CD8-positive, alpha-beta memory T cell (primary cell): ENCODE results near the gene RNF31. TPM values are rescaled to one million over a fixed set of nuclear protein-coding genes. Genes with fewer than 3 reads are reported as not detected.
A peak's percentile ranks its signal among the peaks of the same experiment; 100 is the strongest.

Experiments
- CTCF ChIA-PET: fragments of 350-600 bp; sonication (Branson Sonifier 250); formaldehyde crosslinking; loops from one replicate; lab custom pipeline; 2021; ENCODE audit warnings: antibody characterized with exemption; lab: Charles Lee
- POLR2A ChIA-PET: fragments of 350-600 bp; sonication (Branson Sonifier 250); formaldehyde crosslinking; loops from one replicate; lab custom pipeline; 2021; ENCODE audit warnings: antibody characterized with exemption; lab: Charles Lee
- DNase-seq, 5 donors: peaks; one replicate each; pipeline versions ENCODE4 v3.0.0 to v3.0.0-alpha.2; 2020 to 2022; ENCODE audit warnings: mixed read lengths in 1 of 5
- H3K27ac ChIP-seq: one replicate; pipeline ENCODE4 v1.7.0; 2013; ENCODE audit warnings: low read depth, mild to moderate bottlenecking, low read length, moderate library complexity
- H3K27me3 ChIP-seq: 2 replicates; pipeline ENCODE4 v1.7.0; 2013; ENCODE audit warnings: low read length, mild to moderate bottlenecking; ENCODE audit not compliant: insufficient read depth, poor library complexity, severe bottlenecking
- H3K36me3 ChIP-seq: 2 replicates; pipeline ENCODE4 v1.7.0; 2013; ENCODE audit warnings: mild to moderate bottlenecking, low read length, moderate library complexity; ENCODE audit not compliant: insufficient read depth
- H3K4me1 ChIP-seq: 2 replicates; pipeline ENCODE4 v1.7.0; 2013; ENCODE audit warnings: mild to moderate bottlenecking, low read length, moderate library complexity; ENCODE audit not compliant: insufficient read depth
- H3K4me3 ChIP-seq: 2 replicates; pipeline ENCODE4 v1.7.0; 2013; ENCODE audit warnings: mild to moderate bottlenecking, low read length
- H3K9me3 ChIP-seq: 2 replicates; pipeline ENCODE4 v1.7.0; 2013; ENCODE audit warnings: mild to moderate bottlenecking, low read length
- H3K27ac Mint-ChIP-seq, 8 donors: one replicate each; pipeline ENCODE4 v1.8.0; 2020 to 2021; ENCODE audit warnings: mixed read lengths in 8 of 8, mild to moderate bottlenecking in 6 of 8, inconsistent platforms in 3 of 8, moderate library complexity in 3 of 8
- H3K27me3 Mint-ChIP-seq, 2 donors: one replicate each; pipeline ENCODE4 v1.8.0; 2020 to 2021; ENCODE audit warnings: mixed read lengths in 2 of 2, mild to moderate bottlenecking in 1 of 2, moderate library complexity in 1 of 2
- H3K36me3 Mint-ChIP-seq, 3 donors: one replicate each; pipeline ENCODE4 v1.8.0; 2020 to 2021; ENCODE audit warnings: mixed read lengths in 3 of 3, inconsistent platforms in 1 of 3, mild to moderate bottlenecking in 1 of 3
- H3K4me1 Mint-ChIP-seq, 3 donors: one replicate each; pipeline ENCODE4 v1.8.0; 2020 to 2021; ENCODE audit warnings: mixed read lengths in 3 of 3, inconsistent platforms in 1 of 3, mild to moderate bottlenecking in 1 of 3
- H3K4me3 Mint-ChIP-seq, 7 donors: one replicate each; pipeline ENCODE4 v1.8.0; 2020 to 2021; ENCODE audit warnings: mixed read lengths in 7 of 7, mild to moderate bottlenecking in 6 of 7, moderate library complexity in 4 of 7, inconsistent platforms in 2 of 7
- H3K9me3 Mint-ChIP-seq, 5 donors: one replicate each; pipeline ENCODE4 v1.8.0; 2020 to 2022; ENCODE audit warnings: mixed read lengths in 5 of 5, mild to moderate bottlenecking in 3 of 5, moderate library complexity in 2 of 5, inconsistent platforms in 1 of 5
- polyA plus RNA-seq: library from polyadenylated mRNA; unstranded; fragments of 300-500 nt; fragmentation: Illumina TruSeq; gene quantifications from one replicate; pipeline ENCODE4 v1.2.3, GENCODE V29; 2021
- total RNA-seq, 2 experiments: library from RNA; stranded (reverse); gene quantifications; one replicate each; pipeline ENCODE4 v1.2.3, GENCODE V29; 2021

Gene RNF31
- total and polyA plus RNA-seq, 3 experiments from 2014 or later: 71.5 to 85.9 (median 85.9) TPM

- CTCF ChIA-PET: interaction anchor here (1.0 to 2.7 kb wide), 2 partner anchors 21 to 36 kb away, joined by 3 to 16 read pairs; partner anchors contain the start of genes IRF9 and PSME2
These were observed 35.0 kb downstream of the RNF31 start for GRCh38 chr14:24182110-24182882.

GRCh38 chr14:24183014-24183481 is 35.8 kb downstream of the RNF31 start:
- Mint-ChIP-seq H3K36me3 (peaks cover 0 to 87% (median 4%) of the 10 kb centered on the region in 3 donors), H3K4me3 (no peak overlapping the region), H3K27me3 (no peaks in the 10 kb centered on the region), H3K9me3 (no peaks in the 10 kb centered on the region), H3K27ac (peak overlapping the region in 1 of 8 donors; percentile 48), H3K4me1 (peaks cover 14 to 16% (median 16%) of the 10 kb centered on the region in 3 donors)
- Histone ChIP-seq H3K27ac (no peak overlapping the region), H3K36me3 (peaks cover 47% of the 10 kb centered on the region), H3K4me1 (peaks cover 13% of the 10 kb centered on the region), H3K9me3 (no peaks in the 10 kb centered on the region), H3K4me3 (no peak overlapping the region), H3K27me3 (no peaks in the 10 kb centered on the region)
- POLR2A ChIA-PET: no interaction called here
- DNase-seq: no peak
- CTCF ChIA-PET: interaction anchor here (1.6 kb wide), 1 partner anchor 22 kb away, joined by 6 read pairs; the partner anchor contains the start of gene IRF9

More at GRCh38 chr14:24182110-24182882, 35.0 kb downstream of the RNF31 start:
- H3K4me1 ChIP-seq: peaks cover 5% of the 10 kb centered on the region
- Mint-ChIP-seq H3K27me3 (no peaks in the 10 kb centered on the region), H3K27ac (peak overlapping the region in 4 of 8 donors; percentile 9 to 48 (median 31)), H3K9me3 (no peaks in the 10 kb centered on the region), H3K4me1 (peaks cover 8 to 9% (median 9%) of the 10 kb centered on the region in 3 donors), H3K4me3 (no peak overlapping the region), H3K36me3 (peaks cover 0 to 89% (median 4%) of the 10 kb centered on the region in 3 donors)
- no peak overlapping the region for H3K4me3 ChIP-seq
- no peaks in the 10 kb centered on the region for H3K27me3 ChIP-seq
- DNase-seq: no peak
- H3K9me3 ChIP-seq: no peaks in the 10 kb centered on the region
- H3K27ac ChIP-seq: no peak overlapping the region
- H3K36me3 ChIP-seq: peaks cover 47% of the 10 kb centered on the region
- POLR2A ChIA-PET: no interaction called here

- Histone ChIP-seq H3K4me3 (no peak overlapping the region), H3K27ac (no peak overlapping the region), H3K36me3 (peaks cover 42% of the 10 kb centered on the region), H3K4me1 (peaks cover 22% of the 10 kb centered on the region), H3K27me3 (no peaks in the 10 kb centered on the region), H3K9me3 (no peaks in the 10 kb centered on the region)
- Mint-ChIP-seq H3K4me1 (peaks cover 23 to 28% (median 27%) of the 10 kb centered on the region in 3 donors), H3K27ac (peak overlapping the region in 2 of 8 donors; percentile 17 to 27), H3K27me3 (no peaks in the 10 kb centered on the region), H3K4me3 (no peak overlapping the region), H3K9me3 (no peaks in the 10 kb centered on the region), H3K36me3 (peaks cover 0 to 78% (median 4%) of the 10 kb centered on the region in 3 donors)
- no peak for DNase-seq
- POLR2A ChIA-PET: no interaction called here
- CTCF ChIA-PET: interaction anchor here (0.6 to 2.4 kb wide), 4 partner anchors 11 to 74 kb away, joined by 3 to 6 read pairs (median 4); partner anchors contain the start of genes IRF9 and TM9SF1
These were observed 37.0 kb downstream of the RNF31 start for GRCh38 chr14:24184104-24184970.

GRCh38 chr14:24185026-24185425 is 37.7 kb downstream of the RNF31 start:
- H3K27ac Mint-ChIP-seq: peak overlapping the region in 3 of 8 donors; percentile 18 to 99 (median 35)
- H3K9me3 Mint-ChIP-seq: no peaks in the 10 kb centered on the region
- Histone ChIP-seq H3K4me3 (no peak overlapping the region), H3K9me3 (no peaks in the 10 kb centered on the region), H3K27ac (no peak overlapping the region), H3K36me3 (peaks cover 37% of the 10 kb centered on the region), H3K4me1 (peaks cover 25% of the 10 kb centered on the region), H3K27me3 (no peaks in the 10 kb centered on the region)
- H3K4me3 Mint-ChIP-seq: peak overlapping the region in 1 of 7 donors; percentile 65
- DNase-seq: no peak
- ChIA-PET POLR2A (interaction anchor here (1.2 kb wide), 1 partner anchor 11 kb away, joined by 3 read pairs; no protein-coding TSS in a partner anchor), CTCF (interaction anchor here (1.3 to 5.2 kb wide), 3 partner anchors 10 to 247 kb away, joined by 4 to 36 read pairs (median 6); partner anchors contain the start of genes IRF9 and TM9SF1)
- peaks cover 0 to 73% (median 4%) of the 10 kb centered on the region in 3 donors for H3K36me3 Mint-ChIP-seq
- no peaks in the 10 kb centered on the region for H3K27me3 Mint-ChIP-seq
- H3K4me1 Mint-ChIP-seq: peaks cover 24 to 33% (median 29%) of the 10 kb centered on the region in 3 donors

- no peak for DNase-seq
- H3K4me1 Mint-ChIP-seq: peaks cover 24 to 34% (median 29%) of the 10 kb centered on the region in 3 donors
- POLR2A ChIA-PET: interaction anchor here (0.6 to 1.2 kb wide), 2 partner anchors 10 to 27 kb away, joined by 3 read pairs; no protein-coding TSS in a partner anchor
- Histone ChIP-seq H3K4me1 (peaks cover 25% of the 10 kb centered on the region), H3K27me3 (no peaks in the 10 kb centered on the region), H3K4me3 (no peak overlapping the region), H3K36me3 (peaks cover 31% of the 10 kb centered on the region), H3K9me3 (no peaks in the 10 kb centered on the region), H3K27ac (no peak overlapping the region)
- H3K9me3 Mint-ChIP-seq: no peaks in the 10 kb centered on the region
- peak overlapping the region in 3 of 8 donors; percentile 58 to 99 (median 66) for H3K27ac Mint-ChIP-seq
- CTCF ChIA-PET: interaction anchor here (1.3 to 5.2 kb wide), 3 partner anchors 10 to 246 kb away, joined by 4 to 36 read pairs (median 6); partner anchors contain the start of genes IRF9 and TM9SF1
- peaks cover 0 to 70% (median 3%) of the 10 kb centered on the region in 3 donors for H3K36me3 Mint-ChIP-seq
- peak overlapping the region in 1 of 7 donors; percentile 24 for H3K4me3 Mint-ChIP-seq
- H3K27me3 Mint-ChIP-seq: no peaks in the 10 kb centered on the region
These were observed 38.4 kb downstream of the RNF31 start for GRCh38 chr14:24185741-24186140.

- H3K4me3 Mint-ChIP-seq: peak overlapping the region; percentile 34 to 94 (median 69)
- POLR2A ChIA-PET: interaction anchor here (1.3 kb wide), 1 partner anchor 25 kb away, joined by 3 read pairs; no protein-coding TSS in a partner anchor
- H3K36me3 Mint-ChIP-seq: peaks cover 0 to 68% (median 0%) of the 10 kb centered on the region in 3 donors
These were observed 39.7 kb downstream of the RNF31 start for GRCh38 chr14:24186831-24187538.

More at GRCh38 chr14:24186831-24187538, 39.7 kb downstream of the RNF31 start:
- H3K4me3 ChIP-seq: no peak overlapping the region
- Mint-ChIP-seq H3K27ac (peak overlapping the region; percentile 58 to 99 (median 86)), H3K9me3 (no peaks in the 10 kb centered on the region), H3K27me3 (no peaks in the 10 kb centered on the region), H3K4me1 (peaks cover 21 to 43% (median 30%) of the 10 kb centered on the region in 3 donors)
- no peak for DNase-seq
- CTCF ChIA-PET: interaction anchor here (0.8 to 5.2 kb wide), 4 partner anchors 26 to 250 kb away, joined by 3 to 36 read pairs (median 5); partner anchors contain the start of genes IRF9 and TINF2
- no peak overlapping the region for H3K27ac ChIP-seq
- peaks cover 25% of the 10 kb centered on the region for H3K4me1 ChIP-seq
- no peaks in the 10 kb centered on the region for H3K9me3 ChIP-seq
- no peaks in the 10 kb centered on the region for H3K27me3 ChIP-seq
- H3K36me3 ChIP-seq: peaks cover 36% of the 10 kb centered on the region
